ENCODE data around the gene SLC39A13.

SLC39A13 gene

GRCh38 chr11:47387944-47388696 lies 20.3 kb upstream of the SLC39A13 start:
- no peak for DNase-seq

- DNase-seq: no peak
Measured at GRCh38 chr11:47388697-47389576, 19.5 kb upstream of the SLC39A13 start.

GRCh38 chr11:47389577-47390421 lies 18.6 kb upstream of the SLC39A13 start:
- DNase-seq: no peak

- no peak for DNase-seq
Measured at GRCh38 chr11:47390422-47390760, 18.0 kb upstream of the SLC39A13 start.

- DNase-seq: no peak
Measured at GRCh38 chr11:47391077-47391583, 17.3 kb upstream of the SLC39A13 start.

- no peak for DNase-seq
Measured at GRCh38 chr11:47391711-47392432, 16.5 kb upstream of the SLC39A13 start.

GRCh38 chr11:47392546-47393162 lies 15.7 kb upstream of the SLC39A13 start:
- DNase-seq: no peak

- DNase-seq: no peak
Measured at GRCh38 chr11:47393163-47394049, 15.0 kb upstream of the SLC39A13 start.

- no peak for DNase-seq
Measured at GRCh38 chr11:47394050-47394321, 14.4 kb upstream of the SLC39A13 start.

- DNase-seq: no peak
Measured at GRCh38 chr11:47394322-47395222, 13.8 kb upstream of the SLC39A13 start.

- DNase-seq: no peak
Measured at GRCh38 chr11:47395223-47396048, 13.0 kb upstream of the SLC39A13 start.

GRCh38 chr11:47396049-47396320 lies 12.4 kb upstream of the SLC39A13 start:
- DNase-seq: no peak

GRCh38 chr11:47398011-47398410 lies 10.4 kb upstream of the SLC39A13 start:
- DNase-seq: no peak

- DNase-seq: no peak
Measured at GRCh38 chr11:47398551-47398950, 9.8 kb upstream of the SLC39A13 start.

- DNase-seq: no peak
Measured at GRCh38 chr11:47399860-47400767, 8.3 kb upstream of the SLC39A13 start.

GRCh38 chr11:47400768-47401279 lies 7.6 kb upstream of the SLC39A13 start:
- DNase-seq: no peak

GRCh38 chr11:47403135-47403534 lies 5.3 kb upstream of the SLC39A13 start:
- no peak for DNase-seq

- DNase-seq: no peak
Measured at GRCh38 chr11:47403571-47403970, 4.8 kb upstream of the SLC39A13 start.
